ENCODE measurements around the gene HOXB7.

The HOXB7 gene

GRCh38 chr17:48575066-48575582 is 35.7 kb downstream of the HOXB7 start:
- no peak for DNase-seq (ENCODE audit: extremely low spot score)
- TF ChIP-seq CTCF (IDR thresholded peaks at IDR 0.05; ENCODE audit: control extremely low read depth, extremely low read depth, low read depth, missing control alignments), result no peak
- ChIA-PET POLR2A (no interaction called here), CTCF (no interaction called here)

GRCh38 chr17:48574505-48575065 is 36.2 kb downstream of the HOXB7 start:
- POLR2A ChIA-PET, result no interaction called here
- CTCF ChIA-PET, result interaction anchor here (1.0 kb wide), 1 partner anchor 104 kb away, joined by 3 read pairs; no protein-coding TSS in a partner anchor
- no peak for TF ChIP-seq CTCF (IDR thresholded peaks at IDR 0.05; ENCODE audit: control extremely low read depth, extremely low read depth, low read depth, missing control alignments)
- DNase-seq (ENCODE audit: extremely low spot score), result no peak

- no peak for DNase-seq (ENCODE audit: extremely low spot score)
- POLR2A ChIA-PET, result no interaction called here
- no peak for TF ChIP-seq CTCF (IDR thresholded peaks at IDR 0.05; ENCODE audit: control extremely low read depth, extremely low read depth, low read depth, missing control alignments)
- CTCF ChIA-PET, result interaction anchor here (1.0 kb wide), 1 partner anchor 9 kb away, joined by 3 read pairs; no protein-coding TSS in a partner anchor
These were observed 38.9 kb downstream of the HOXB7 start for GRCh38 chr17:48571826-48572417.

GRCh38 chr17:48571024-48571818 is 39.6 kb downstream of the HOXB7 start:
- no peak for TF ChIP-seq CTCF (IDR thresholded peaks at IDR 0.05; ENCODE audit: control extremely low read depth, extremely low read depth, low read depth, missing control alignments)
- ChIA-PET POLR2A (no interaction called here), CTCF (no interaction called here)

GRCh38 chr17:48570325-48571023 is 40.3 kb downstream of the HOXB7 start:
- no peak for TF ChIP-seq CTCF (IDR thresholded peaks at IDR 0.05; ENCODE audit: control extremely low read depth, extremely low read depth, low read depth, missing control alignments)
- ChIA-PET POLR2A (no interaction called here), CTCF (interaction anchor here (0.8 to 1.4 kb wide), 3 partner anchors 137 to 309 kb away, joined by 3 to 5 read pairs (median 3); no protein-coding TSS in a partner anchor)
- no peak for DNase-seq (ENCODE audit: extremely low spot score)

More at GRCh38 chr17:48571024-48571818, 39.6 kb downstream of the HOXB7 start:
- no peak for DNase-seq (ENCODE audit: extremely low spot score)
